Smooth muscle cell of the brain vasculature (primary cell): ENCODE measurements around the gene TBL1X.

Experiments used
- DNase-seq: peaks from one replicate; pipeline ENCODE4 v3.0.0-alpha.2; 2012; ENCODE audit warnings: low read depth, low spot score

TBL1X gene

DNA sequence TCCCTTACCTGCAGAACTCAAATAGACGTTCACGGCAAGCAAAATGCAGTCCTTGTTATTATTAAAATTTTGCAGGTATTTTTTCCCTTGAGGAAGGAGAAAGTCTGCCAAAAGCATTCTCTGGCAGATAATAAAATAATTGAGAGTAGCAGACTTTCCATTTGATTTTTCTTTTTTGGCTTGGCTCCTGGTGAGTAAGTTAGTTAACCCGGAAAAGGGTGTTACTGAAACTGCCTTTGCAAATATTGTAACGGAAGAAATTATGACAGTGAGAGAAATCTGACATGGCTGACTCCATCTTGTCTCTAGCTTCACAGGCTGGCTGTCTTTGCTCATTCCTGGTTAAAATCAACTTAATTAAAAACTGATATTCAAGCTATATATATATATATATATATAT, 200.3 kb downstream of the TBL1X start:
- no peak for DNase-seq

DNA sequence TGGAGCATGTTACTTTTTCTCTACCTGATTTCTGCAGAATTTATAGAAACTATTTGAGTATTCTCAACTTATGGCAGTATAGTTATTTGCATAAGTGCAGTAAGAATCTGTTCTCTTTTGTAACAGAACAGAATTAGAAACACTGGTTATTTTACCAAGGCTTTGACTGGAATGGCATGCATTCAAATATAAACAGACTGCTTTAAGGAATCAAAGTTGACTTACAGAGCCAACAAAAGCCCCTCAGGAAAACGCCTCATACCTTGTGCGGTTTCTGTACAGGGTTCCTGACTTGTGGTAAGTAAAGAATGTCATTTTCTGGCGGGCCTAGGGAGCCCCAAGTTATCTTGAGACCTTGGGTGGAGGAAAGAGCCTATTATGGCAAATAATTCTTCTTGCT, 203.7 kb downstream of the TBL1X start:
- no peak for DNase-seq

DNA sequence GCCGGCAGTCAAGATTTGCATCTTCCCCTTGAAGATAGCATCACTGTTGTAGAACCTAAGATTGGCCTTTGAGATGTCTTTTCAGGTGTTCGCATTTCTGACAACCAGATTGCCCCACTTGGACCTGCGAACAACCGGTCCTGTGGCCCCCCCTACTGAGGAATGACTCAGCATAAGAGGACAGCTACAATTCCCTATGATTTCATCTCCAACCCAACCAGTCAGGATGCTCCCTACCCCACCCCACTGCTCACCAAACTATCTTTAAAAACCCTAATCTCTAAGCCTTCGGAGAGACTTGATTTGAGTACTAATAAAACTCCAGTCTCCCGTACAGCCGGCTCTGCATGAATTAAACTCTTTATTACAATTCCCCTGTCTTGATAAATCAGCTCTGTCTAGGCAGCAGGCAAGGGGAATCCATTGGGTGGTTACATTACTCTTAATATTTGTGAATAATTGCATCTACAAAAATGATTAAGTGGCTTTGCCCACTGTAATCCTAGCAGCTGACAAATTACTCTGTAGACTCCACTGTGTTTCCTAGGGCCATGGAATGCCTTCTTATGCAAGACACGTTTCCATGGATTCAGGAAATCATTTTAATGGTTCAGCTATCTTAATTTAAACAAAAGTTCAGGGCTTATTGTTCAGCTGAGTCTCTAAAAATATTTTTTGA, 205.4 kb downstream of the TBL1X start:
- DNase-seq = no peak

DNA sequence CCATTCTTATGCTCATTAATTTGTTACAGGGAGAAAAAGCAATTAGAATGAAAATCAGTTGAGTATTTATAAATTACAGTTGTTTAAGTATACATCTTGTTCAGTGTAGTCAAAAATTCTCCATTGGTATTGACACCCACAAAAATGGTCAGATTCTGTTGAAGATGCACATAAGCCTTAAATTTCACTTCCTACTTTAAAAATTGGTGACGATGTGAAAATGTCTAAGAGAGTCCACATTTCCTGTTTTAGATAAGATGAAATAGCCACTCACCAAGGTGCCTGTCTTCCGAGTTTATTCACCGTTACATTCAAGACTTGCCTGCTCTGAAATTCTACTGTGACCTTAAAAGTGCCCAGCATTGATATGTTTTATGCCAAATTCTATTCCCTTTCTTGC, 207.1 kb downstream of the TBL1X start:
- no peak for DNase-seq

DNA sequence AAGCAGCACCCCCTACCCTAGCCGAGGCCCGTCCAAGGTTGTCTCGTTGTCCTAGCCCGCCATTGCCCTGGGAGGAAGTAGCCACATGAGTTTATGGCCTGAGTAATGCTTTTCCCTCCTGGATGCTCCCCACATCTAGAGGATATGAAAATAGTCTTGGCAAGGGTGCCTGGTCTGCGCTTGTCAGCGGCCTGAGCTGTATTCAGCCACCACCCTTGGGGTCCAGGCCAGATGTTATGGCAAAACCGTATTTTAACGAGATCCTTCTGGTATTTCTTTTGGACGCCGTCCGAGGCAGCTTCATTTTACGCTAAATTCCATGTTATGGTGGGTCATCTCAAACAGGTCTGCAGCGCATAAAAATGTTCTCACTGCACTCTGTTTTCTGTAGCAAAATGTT, 211.4 kb downstream of the TBL1X start:
- DNase-seq = no peak

DNA sequence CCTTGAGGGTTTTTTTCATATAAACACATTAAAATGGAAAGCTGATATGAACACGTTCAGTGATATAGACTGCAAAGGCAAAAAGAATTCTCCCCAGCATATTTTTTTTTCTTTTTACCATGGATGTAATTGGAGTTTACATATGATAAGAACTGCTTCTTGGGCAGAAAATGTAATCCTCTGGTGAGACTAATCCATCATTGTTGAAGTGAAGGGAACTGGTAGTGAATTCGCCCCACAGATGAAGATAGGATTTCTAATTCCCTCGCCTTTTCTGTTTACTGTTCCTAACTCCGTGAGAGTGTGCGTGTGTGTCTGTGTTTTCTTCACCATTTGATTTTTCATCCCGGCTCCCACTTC, 211.9 kb downstream of the TBL1X start:
- DNase-seq = no peak

DNA sequence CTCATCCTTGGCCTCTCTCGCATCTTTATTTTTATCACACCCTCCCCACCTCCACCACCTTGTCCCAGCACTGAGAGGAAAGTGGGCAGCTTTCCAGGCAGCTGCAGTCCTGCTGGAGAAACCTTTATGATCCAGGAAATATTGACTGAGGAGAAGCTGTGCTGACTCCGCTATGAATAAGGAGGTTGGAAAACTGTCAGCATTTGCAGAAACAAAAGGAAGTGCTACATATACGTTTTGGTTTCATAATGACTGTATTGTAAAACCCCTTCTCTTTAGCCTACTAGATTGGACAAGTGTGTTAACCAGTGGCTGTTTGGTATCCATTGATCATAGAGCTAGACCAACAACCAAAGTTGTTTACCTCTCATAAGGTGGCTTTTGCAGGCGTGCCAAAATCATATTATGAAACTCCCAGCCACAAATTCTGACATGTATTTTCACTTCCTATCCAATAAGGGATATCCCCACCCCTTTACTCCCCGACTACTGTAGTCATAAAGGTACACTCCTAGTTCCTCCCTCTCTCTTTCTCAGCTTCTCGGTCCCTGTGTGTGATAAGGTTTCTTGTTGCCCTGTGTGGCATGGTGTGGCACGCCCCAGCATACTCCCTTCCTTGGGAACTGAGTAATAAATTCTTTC, 212.4 kb downstream of the TBL1X start:
- no peak for DNase-seq

DNA sequence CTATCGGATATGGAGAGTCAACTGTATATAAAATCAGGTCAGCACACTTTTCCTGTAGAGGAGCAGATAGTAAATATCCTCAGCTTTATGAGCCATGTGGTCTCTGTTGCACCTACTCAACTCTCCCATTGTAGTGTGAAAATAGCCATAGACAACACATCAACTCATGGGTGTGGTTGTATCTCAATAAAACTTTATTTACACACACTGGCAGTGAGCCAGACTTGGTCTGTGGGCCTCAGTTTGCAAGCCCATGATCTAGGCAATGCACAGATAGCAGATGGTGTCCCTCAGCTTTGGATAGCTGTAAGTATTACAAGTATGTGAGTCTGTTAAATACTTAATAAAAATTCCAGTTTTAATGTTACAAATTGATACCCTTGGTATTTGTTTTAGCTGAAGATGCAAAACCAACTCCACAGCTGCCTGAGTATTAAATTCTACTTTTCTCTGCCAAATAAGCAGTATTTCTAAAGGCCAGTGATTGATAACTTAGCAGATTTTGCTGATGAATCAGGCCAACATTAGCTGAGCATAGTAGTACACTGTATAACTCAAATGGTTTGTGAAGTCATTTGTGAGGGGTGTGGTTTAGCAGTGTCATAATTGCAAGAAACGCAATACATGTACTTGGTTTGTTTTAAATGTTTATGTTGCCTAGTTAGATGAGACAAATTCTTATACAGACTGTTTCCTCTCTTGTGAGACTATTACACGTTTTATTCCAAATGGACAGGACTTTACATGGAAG, 213.5 kb downstream of the TBL1X start:
- no peak for DNase-seq

DNA sequence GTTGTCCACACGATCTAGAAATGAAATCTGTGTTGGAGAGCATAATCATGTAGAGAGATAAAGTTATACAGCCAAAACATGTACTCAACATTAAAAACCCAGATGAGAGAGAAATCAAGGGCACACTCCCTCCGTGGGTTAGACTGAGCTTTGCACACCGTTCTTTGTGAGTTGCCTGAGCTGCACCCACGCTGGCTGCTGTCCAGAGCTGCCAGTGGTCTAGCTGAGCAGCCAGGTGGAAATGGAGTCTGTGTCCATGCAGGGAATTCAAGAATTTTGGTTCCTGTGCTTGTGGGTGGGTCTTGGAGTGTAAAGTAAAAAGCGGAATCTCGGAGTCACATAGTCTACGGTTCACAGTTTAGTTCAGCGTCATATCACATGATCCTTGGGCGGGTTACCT, 216.2 kb downstream of the TBL1X start:
- DNase-seq = no peak

DNA sequence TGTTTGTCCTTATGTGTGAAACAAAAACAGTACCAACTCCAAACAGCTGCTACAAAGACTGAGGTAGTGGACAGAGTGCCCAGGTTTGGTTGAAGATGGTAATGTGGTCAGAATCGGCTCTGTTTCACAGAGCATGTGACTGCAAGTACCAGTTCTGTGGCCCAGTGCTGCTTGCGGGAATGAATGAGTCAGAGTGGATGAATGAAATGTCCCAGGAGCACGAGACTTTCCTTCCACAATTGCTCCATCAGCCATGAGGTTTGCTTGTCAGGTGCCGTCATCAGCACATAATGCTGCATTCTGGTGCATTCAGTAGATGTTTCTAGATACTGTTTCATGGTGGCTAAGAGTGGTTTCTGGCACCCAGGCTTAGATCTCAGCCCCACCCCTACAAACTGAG, 216.6 kb downstream of the TBL1X start:
- DNase-seq = no peak

DNA sequence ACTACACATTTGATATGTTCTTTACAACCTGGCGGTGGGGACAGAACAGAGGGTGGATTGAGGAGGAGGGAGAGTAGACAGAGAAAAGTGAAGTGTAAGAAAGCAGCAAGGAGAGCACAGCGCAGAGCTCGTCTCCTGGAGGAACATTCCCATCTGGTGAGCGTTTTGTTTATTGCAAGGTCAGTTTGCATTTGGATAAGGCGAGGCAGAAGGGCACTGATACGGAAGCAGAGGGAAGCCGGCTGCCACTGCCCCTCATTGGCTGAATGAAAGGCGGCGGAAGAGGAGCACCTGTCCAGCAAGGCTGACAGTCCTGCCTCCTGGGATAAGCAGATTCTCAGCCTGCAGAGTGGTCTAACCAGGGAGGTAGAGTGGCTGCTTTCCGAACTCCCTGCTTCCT, 217.6 kb downstream of the TBL1X start:
- DNase-seq = no peak

DNA sequence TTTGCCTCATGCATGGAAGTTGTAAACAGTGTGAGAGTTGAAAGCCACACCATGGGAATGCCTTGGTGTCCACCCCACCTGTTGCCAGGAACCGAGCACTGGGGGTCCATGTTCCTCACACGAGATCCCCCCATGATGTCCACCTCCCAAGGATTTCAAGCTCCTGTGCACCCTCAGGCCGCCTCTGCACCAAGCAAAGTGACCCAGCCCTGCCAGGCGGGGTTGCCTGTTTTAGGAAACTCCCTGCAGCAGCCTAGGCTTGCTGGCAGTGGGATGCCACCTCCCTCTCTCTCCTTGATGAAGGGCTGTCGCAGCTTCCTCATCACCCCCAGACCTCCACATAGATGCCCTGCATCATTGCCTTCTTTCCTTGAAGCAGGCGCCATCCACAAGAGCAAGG, 218.0 kb downstream of the TBL1X start:
- DNase-seq = no peak

DNA sequence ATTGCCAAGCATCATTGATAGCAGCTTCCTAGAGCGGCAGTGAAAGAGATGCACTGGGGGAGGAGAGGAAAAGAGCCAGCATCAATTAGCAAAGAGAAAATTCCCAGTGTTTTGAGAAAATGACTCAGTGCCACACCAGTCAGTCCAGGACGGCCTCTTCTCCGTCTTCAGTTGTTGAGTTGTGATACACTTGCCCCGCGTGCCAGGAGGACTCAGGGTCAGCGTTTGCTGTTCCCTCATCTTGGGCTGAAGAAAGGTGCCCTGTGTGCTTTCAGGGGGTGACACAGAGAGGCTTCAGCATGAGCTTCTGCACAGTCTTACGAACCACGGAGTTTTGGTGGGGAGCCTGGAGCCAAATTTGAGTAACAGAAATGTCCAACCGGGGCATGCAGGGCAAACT, 218.5 kb downstream of the TBL1X start:
- no peak for DNase-seq

DNA sequence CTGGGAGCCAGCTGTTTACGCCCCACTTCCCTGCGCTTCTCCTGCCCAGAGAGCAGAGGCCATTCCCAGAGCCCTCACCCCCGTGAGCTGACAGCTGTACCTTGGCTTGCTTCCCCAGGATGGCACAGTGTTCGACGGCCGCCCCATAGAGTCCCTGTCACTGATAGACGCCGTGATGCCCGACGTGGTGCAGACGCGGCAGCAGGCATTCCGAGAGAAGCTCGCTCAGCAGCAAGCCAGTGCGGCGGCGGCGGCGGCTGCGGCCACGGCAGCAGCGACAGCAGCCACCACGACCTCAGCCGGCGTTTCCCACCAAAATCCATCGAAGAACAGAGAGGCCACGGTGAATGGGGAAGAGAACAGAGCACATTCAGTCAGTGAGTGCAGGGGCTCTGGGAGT, 223.0 kb downstream of the TBL1X start:
- DNase-seq = no peak

DNA sequence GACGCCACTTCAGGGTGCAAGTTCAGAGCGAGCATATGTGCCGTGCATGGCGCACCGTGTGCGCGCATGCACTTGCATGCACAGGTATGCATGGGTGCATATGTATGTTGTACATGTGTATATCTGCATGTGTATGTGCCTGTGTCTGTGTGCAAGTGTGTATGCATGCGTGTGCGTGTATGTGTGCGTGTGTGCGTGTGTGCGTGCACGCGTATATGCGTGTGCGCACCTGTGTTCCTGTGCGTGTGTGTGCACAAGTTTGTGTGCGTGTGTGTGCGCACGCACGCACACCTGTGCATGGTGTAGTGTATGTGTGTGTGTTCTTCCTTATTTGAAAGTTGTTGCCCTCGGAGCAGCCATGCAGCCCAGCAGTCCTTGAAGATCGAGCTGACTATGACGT, 224.0 kb downstream of the TBL1X start:
- no peak for DNase-seq

DNA sequence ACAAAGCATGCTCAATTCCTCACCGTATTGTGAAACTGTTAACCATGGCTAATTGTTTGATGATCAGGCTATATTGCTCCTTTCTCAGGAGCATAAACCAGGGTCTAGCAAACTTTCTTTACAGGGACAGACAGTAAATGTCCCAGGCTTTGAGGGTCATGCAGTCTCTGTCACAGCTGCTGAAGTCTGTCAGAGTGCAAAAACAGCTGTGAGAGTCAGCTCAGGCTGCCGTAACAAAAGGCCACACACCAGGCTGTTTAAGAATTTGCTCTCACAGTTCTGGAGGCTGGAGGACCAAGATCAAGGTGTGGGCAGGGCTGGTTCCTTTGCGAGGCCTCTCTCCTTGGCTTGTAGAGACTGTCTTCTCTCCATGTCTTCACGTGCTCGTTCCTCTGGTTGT, 225.2 kb downstream of the TBL1X start:
- no peak for DNase-seq

DNA sequence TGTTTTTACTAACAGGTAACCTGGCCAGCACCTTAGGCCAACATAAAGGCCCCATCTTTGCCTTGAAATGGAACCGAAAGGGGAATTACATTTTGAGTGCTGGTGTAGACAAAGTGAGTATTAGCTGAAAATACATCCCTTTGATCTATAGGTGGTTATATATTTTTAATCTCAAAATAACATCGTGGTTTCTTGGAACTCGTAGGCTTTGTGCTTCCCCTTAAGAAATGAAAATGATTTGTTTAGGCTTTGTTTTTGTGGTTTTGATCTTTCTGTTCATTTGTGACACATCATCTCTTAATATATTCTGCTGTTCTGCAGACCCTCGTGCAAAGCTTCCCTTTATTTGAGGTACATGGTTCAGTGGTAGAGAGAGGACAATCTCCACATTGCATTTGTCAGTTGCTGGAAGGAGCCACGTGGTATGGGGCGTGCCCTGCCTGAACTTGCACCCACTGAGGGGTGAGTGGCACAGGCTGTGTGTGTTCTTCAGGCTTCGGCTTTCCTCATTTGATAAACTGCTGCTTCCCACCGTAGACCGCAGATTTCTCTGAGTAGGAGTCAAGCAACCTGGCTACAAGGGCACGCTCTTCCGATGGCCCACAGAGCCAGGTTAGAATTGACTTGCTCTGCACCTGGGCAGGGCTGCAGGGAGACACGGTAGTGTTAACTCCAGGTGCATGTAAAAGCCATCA, 228.6 kb downstream of the TBL1X start:
- no peak for DNase-seq

DNA sequence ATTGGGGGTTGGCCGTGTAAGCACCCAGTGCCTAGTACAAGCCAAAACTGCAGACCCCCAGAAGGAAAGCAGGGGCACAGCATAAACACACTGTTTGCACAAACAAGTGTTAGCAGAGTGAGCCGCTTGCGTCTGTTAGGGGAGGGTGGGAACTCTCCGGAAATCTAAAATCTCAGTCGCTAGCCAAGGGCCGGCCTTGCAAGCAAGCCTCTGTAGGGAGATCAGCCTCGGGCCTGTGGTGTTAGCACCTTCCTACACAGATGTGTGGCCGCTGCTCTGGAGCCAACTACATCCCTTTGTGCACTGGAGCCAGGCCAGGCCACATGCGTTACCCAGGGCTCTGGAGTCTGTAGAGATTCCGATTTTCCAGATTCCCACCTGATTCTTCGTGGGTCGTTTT, 233.7 kb downstream of the TBL1X start:
- no peak for DNase-seq

DNA sequence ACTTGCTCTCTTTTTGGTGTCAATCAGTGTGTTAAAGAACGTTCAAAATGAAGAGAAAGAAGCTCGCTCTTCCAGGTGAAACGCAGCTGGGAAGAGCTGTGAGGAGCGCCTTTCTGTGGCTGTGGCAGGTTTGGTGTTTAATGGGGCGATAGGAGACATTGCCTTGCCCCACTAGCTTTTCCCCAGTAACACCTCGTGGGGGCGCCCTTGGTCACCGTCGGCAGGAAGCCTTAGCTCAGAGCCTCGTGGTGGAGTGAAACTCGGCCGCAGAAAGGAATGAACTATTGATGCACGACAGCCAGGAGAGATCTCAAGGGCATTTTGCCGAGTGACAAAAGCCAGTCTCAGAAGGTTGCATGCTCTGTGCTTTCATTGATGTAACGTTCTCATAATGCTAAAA, 235.7 kb downstream of the TBL1X start:
- DNase-seq = no peak

DNA sequence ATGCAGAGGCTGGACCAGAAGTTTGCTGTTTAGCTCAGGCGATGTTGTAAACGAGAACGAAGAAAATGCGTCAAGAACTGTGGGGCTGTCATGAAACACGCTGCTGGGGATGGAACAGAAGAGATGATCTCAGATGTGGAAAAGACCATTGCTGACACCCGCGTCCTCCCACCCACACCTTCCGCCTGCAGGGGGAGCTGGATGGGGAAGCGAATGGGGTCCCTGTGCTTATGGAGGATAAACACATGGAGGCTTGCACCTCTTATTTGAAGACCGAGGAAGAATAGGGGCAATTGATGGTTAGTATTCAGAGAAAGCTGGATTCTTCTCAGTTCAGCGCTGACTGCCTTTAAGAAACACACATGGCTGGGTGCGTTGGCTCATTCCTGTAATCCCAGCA, 236.9 kb downstream of the TBL1X start:
- no peak for DNase-seq

DNA sequence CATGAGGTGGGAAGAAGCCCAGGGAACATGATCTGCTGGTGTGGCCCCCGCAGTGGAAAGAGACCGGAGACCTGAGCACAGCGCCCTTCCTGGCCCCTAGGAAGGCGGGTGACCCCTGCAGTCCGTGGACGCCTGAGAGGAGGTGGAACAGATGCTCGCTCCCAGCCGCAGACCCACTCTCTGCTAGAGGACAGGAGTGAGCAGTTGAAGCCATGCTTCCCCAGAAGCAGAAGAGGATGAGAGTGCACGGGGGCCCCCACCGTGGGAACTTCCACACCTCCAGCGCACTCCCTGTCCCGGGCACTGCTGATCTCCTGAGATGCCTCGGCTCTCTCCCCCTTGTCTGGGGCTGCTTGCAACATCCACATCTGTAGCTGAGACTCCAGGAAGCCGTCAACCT, 238.5 kb downstream of the TBL1X start:
- DNase-seq = no peak

DNA sequence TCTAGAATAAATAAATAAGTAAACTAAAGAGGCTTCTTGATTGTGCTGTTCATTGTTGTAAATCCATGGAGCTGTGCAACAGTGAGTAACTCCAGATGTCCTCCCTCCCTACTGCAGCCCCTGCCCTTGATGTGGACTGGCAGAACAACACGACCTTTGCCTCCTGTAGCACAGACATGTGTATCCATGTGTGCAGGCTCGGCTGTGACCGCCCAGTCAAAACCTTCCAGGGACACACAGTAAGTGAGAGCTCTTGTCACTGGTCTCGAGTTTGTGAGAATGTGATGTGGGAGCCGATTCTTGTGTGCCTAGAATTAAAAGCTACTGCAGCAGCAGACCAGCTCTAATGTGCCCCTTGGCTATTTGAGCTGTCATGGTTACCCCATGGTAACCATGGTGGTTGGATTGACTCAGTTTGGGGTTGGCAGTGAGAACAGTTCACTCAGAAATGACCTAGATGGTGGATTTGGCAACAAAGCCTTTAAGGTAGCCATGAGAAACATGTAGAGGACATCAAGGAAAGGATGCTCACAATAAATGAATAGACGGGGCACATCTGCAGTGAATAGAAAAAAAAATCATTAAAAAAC, 240.1 kb downstream of the TBL1X start:
- DNase-seq = no peak
